Activated CD4-positive, alpha-beta T cell treated with anti-CD3 and anti-CD28 coated beads, Interleukin-2, amount 50 U/mL, for 1 hour (primary cell): ENCODE results near the gene TRIM33.
"Not testable (repeated sequence)": the region's sequence is repeated elsewhere in the genome, so short reads cannot be mapped to it uniquely, and the experiment has no call there.

ENCODE experiments used
- DNase-seq: peaks from one replicate; pipeline ENCODE4 v3.0.0-alpha.2; 2020

The TRIM33 gene

GRCh38 chr1:114509596-114510273, 1.3 kb downstream of the TRIM33 start:
- DNase-seq: no peak

DNA sequence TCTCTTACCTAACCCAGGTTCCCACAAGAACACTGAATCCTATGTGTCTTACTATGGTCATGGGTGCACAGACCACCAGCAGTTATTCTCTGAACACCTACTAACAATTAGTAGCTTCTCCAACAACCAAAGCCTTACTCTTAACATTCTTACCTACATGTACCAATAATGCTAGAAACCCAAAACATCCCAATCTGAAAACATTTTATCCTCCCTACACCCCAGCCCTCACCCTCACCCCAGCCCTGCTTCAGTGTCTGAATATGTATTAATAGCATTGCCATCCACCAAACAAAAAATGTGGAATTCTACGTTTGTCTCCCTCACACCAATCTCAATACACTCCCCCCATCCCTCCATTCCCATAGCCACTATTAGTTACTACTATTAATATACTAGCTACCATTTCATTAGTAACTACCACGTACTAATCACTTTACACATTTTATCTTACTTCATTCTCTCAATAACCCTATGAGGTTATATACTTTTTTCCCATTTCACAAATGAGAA, 2.6 kb downstream of the TRIM33 start:
- no peak for DNase-seq

DNA sequence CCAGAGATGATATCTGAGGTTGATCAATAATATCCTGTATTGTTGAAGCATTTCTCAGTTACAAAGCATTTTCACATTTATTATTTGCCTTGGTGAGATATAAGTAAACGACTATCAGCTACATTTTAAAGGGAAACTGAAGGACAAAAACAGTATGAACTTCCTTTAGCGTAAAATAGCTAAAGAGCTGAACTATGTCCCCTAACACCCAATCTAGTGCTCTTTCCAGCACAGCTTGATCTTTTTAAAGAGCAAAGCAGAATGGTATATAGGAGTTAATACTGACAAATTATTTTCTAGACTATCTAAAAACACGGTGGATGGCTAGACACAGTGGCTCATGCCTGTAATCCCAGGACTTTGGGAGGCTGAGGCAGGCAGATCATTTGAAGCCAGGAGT, 3.5 kb downstream of the TRIM33 start:
- DNase-seq: no peak

GRCh38 chr1:114505148-114505561, 5.8 kb downstream of the TRIM33 start:
- no peak for DNase-seq

DNA sequence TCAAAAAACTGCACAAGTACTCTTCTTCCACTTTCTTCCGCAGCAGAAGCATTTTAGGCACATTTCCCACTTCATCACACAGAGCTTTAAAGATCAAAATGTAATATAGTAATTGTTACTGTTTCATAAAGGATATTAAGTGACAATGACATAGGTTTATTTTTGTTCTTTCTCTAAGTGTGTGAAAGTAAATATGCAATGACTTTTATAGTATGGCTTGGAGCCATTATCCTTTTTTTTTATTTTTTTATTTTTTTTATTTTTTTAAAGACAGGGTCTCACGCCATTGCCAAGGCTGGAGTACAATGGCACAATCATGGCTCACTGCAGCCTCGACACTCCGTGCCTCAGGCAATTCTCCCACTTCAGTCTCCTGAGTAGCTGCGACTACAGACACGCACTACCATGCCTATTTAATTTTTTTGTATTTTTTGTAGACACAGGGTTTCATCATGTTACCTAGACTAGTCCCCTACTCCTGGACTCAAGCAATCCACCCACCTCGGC, 7.0 kb downstream of the TRIM33 start:
- DNase-seq: no peak

DNA sequence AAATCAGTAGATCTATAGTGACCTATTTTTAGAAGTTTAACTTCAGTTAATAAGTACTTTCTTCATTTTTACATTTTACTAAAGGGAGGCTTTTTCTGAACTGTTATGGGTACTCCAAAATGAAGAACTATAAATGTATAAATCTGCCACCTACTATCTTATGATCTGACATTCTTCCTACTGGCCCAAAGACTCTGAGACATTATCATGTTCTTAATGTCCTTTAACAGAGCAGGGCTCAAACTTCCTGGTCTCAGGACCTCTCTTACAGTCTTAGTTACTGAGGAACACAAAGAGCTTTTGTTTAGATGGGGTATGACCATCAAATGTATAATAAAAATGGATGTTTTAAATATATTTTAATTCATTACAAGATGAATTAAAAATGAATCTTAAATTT, 8.9 kb downstream of the TRIM33 start:
- no peak for DNase-seq

DNA sequence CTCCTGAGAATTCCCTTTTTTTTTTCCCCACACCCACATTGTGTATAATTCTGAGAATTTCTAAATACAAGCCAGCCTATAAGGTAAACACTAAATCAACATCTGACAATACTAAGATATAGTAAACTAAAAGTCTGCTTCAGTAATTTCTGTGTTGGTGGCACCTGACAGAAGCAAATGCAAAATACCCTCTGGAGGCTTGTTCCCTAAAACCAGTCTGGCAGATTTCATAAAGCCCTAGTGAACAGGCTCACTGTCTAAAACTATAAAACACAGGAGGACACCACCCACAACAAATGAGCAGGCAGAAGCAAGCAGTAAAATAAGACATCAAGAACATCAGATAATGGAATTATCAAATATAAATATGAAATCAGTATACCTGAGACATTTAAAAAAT, 11.5 kb downstream of the TRIM33 start:
- no peak for DNase-seq

DNA sequence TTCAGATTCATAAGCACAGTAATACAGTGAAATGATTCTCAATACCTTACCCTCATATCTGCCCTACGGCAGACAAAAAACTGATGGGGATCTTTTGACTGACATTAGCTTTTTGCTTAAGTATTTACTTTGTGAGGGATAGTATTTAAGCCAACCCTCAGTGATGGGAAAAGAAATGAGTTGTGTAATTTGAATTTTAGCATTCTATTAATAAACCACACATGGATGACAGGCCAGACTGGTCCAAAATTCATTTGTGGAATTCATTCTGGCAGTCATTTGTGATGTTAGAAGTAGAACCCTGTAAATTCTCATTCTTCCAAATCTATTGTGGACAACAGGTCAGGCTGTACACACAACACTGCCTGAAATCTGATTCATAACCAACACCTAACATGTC, 14.9 kb downstream of the TRIM33 start:
- no peak for DNase-seq

GRCh38 chr1:114495486-114495885, 15.5 kb downstream of the TRIM33 start:
- DNase-seq: no peak

DNA sequence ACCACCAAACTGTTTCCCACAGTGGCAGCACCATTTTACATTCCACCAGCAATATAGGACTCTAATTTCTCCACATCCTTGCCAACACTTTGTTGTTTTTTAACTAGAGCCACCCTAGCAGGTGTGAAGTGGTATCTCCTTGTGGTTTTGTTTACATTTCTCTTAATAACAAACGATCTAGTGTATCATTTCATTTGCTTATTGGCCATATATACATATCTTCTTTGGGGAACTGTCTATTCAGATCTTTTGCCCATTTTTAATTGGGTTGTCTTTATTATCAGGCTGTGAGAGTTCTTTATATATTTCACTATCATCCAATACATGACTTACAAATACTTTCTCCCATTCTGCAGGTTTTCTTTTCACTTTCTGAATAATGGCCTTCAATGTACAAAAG, 18.0 kb downstream of the TRIM33 start:
- no peak for DNase-seq

GRCh38 chr1:114490274-114490693, 20.7 kb downstream of the TRIM33 start:
- no peak for DNase-seq

DNA sequence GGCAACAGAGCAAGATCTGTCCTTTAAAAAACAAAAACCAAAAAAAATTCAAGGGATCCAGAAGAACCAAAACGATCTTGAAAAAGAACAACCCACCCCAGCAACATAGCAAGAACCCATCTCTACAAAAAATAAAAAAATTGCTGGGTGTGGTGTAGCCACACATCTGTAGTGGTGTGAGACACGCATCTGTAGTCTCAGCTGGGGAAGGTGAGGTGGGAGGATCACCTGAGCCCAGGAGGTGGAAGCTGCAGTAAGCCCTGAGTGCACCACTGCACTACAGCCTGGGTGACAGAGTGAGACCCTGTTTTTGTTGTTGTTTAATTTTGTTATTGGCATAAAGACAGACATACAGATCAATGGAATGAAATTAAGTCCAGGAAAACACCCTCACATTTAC, 22.3 kb downstream of the TRIM33 start:
- DNase-seq: no peak

GRCh38 chr1:114485286-114485685, 25.7 kb downstream of the TRIM33 start:
- DNase-seq: no peak

DNA sequence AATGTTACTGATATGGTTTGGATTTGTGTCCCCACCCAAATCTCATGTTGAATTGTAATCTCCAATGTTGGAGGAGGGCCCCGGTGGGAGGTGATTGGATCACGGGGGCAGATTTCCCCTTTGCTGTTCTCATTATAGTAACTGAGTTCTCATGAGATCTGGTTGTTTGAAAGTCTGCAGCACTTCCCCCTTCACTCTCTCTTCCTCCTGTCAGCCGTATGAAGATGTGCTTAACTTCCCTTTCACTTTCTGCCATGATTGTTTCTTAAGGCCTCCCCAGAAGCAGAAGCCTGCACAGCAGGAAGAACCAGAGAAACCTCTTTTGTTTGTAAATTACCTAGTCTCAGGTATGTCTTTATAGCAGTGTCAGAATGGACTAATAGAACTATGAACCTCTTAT, 28.4 kb downstream of the TRIM33 start:
- no peak for DNase-seq

DNA sequence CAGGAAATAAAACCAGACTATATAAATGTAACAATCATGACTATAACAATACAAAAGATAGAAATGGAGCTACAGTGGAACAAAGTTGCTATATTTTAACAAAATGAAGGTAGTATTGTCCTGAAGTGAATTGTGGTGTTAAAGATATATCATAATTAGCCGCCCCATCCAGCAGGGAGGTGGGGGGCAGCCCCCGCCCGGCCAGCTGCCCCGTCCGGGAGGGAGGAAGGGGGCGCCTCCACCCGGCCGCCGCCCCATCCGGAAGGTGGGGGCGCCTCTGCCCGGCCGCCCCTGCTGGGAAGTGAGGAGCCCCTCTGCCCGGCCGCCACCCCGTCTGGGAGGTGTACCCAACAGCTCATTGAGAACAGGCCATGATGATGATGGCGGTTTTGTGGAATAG, 31.4 kb downstream of the TRIM33 start:
- not testable (repeated sequence) for DNase-seq

GRCh38 chr1:114479134-114479533, 31.9 kb downstream of the TRIM33 start:
- DNase-seq: no peak

DNA sequence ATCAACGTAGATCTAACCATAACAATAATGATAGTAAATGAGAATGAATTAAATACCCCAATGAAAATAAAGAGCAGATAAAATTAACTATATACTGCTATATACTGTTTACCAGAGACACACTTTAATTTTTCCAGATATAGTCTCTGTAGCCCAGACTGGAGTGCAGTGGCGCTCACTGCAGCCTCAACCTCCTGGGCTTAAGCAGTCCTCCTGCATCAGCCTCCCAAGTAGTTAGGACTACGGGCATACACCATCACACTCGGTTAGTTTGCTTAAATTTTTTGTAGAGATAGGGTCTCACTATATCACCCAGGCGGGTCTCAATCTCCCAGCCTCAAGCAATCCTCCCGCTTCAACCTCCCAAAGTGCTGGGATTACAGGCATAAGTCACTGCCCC, 37.2 kb downstream of the TRIM33 start:
- DNase-seq: no peak

DNA sequence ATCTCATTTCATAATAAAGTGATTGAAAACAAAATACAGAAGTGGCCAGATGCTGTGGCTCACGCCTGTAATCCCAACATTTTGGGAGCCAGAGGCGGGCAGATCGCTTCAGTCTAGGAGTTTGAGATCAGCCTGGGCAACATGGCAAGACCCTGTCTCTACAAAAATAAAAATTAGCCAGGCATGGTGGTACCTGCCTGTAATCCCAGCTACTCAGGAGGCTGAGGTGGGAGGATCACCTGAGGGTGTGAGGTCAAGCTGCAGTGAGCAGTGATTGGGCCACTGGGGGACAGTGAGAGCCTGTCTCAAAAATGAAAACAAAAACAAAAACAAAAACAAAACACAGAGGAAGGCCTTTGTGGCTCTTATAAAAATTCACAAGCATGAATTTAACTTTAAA, 38.6 kb downstream of the TRIM33 start:
- DNase-seq: no peak

DNA sequence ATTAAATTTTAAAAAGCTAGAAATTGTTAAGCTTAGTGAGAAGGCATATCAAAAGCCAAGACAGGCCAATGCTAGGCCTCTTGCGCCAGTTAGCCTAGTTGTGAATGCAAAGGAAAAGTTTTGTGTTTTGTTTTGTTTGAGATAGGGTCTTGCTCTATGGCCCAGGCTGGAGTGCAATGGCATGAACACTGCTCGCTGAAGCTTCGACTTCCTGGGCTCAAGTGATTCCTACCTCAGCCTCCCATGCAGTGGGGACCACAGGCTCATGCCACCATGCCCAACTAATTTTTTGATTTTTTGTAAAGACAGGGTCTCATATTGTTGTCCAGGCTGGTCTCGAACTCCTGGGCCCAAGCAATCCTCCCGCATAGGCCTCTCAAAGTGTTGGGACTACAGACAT, 40.3 kb downstream of the TRIM33 start:
- no peak for DNase-seq

DNA sequence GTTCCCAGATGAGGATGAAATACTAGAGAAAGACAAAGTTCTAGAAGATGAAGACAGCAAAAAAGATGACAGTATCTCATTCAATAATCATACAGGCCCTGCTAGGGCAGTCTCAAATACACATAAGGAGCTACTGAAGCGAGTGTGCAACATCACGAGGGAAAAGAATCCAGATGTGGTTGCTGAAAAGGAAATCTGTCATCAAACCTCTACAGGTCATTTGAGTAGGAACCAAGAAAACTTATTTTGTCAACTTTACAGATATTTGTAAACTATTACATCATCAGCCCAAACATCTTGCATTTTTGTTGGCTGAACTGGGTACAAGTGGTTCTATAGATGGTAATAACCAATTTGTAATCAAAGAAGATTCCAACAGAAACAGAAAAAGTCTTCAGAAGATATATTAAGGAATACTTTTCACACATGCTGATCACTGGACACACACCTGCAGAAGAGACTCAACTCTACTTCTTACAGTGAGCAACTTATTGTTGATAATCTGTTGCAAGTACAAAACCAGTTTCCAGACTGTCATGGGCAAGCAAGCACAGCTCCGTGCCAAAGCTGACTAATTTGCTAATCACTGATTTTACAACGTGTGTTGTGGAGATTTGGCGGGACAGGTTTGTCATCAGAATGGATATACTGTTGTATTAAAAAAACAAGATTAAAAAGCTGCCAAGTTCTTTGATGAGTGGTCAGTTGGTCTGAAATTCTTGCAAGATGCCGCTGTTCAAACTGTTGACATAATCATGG, 42.1 kb downstream of the TRIM33 start:
- DNase-seq: no peak

DNA sequence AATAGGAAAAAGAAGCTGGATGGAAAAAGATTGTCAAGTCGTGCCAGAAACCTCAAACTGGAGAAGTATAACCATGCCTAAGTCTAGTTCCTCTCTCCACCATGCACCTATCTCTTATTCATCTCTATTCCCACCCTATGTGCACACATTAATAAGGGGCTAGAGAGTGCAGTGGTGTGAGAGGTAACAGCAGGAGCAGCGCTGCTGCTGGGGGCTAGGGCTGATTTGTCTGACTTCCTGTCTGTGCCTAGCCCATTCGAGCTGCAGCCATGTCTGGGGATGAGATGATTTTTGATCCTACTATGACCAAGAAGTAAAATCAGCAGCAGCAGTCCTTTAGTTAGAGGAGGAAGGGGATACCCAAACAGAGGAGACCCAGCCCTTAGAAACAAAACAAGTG, 43.0 kb downstream of the TRIM33 start:
- no peak for DNase-seq

- no peak for DNase-seq
Observed at GRCh38 chr1:114467491-114467890, 43.5 kb downstream of the TRIM33 start.

DNA sequence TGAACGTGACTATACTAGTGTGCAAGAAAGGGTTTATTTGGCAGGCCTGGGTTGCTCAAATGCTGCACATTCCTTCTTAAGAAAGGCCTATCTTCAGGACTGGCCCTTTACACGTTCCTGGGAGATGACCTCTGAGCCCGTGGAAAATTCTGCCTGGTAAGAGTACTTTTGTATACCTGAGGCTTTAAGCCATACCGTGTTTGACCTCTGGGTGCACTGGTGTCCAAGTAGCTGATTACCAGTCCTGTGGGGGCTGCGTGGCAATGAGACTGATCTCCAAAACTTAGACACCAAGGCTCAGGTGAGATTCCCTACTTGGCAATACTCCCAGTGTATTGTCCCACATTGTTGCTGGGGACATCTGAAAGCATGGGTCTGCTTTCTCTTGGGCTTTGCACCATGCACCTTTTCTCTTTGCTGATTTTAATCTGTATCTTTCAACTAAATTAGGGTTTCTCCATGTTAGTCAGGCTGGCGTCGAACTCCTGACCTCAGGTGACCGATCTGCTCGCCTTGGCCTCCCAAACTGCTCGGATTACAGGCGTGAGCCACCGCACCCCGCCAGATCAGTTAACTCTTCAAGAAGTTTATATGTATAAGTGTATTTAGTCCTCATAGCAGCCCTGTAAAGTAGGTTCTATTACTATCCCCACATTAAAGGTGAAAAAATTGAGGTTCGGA, 44.5 kb downstream of the TRIM33 start:
- DNase-seq: no peak

DNA sequence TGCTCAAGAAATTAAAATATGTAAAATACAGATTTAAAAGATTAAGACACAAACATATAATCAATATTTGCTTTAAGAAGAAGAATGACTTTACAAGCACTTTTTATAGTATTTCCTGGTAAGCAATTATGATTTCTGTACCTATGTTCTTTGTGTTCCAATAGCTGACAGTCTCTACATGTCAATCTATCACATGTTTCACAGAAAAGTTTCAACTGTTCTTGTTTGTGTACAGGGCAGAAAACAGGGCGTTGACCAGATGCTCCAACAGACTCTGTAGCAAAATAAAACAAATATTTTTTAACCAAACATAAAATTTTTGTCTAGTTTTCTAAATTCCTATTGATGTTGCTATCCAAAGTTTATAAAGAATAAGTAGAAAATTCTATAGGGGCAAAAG, 48.0 kb downstream of the TRIM33 start:
- DNase-seq: no peak
